Keratinocyte (primary cell): ENCODE measurements around the gene UTS2B. TPM values are rescaled to one million over a fixed set of nuclear protein-coding genes. Genes with fewer than 3 reads are reported as not detected.

ENCODE experiments used
- DNase-seq: peaks from one replicate; pipeline ENCODE4 v3.0.0-alpha.2; 2011; ENCODE audit warnings: low read depth, missing footprints, low spot score
- FAIRE-seq: peaks from 2 replicates; lab custom pipeline; 2011; peaks lifted over from hg19 to GRCh38; lab: Jason Lieb, UNC
- H2AFZ ChIP-seq: 2 replicates; pipeline ENCODE4 v1.6.0; 2012; ENCODE audit warnings: low read length, control low read depth, inconsistent platforms; ENCODE audit not compliant: control insufficient read depth
- H3K27ac ChIP-seq: 2 replicates; pipeline ENCODE4 v1.5.1; 2011; ENCODE audit warnings: low read length; ENCODE audit not compliant: control insufficient read depth, insufficient read depth
- H3K27me3 ChIP-seq: 3 replicates; pipeline ENCODE4 v1.6.0; 2011; ENCODE audit warnings: low read length; ENCODE audit not compliant: control insufficient read depth, insufficient read depth; ENCODE audit errors: extremely low read depth
- H3K36me3 ChIP-seq, 2 experiments: 2 replicates in 1 of 2; 3 replicates in 1 of 2; pipeline ENCODE4 v1.5.1; 2011; ENCODE audit warnings: low read length in 2 of 2, mild to moderate bottlenecking in 1 of 2; ENCODE audit not compliant: control insufficient read depth in 2 of 2, insufficient read depth in 2 of 2; ENCODE audit errors: extremely low read depth in 1 of 2
- H3K4me1 ChIP-seq: 3 replicates; pipeline ENCODE4 v1.5.1; 2011; ENCODE audit warnings: low read length; ENCODE audit not compliant: control insufficient read depth, insufficient read depth; ENCODE audit errors: extremely low read depth
- H3K4me2 ChIP-seq: 3 replicates; pipeline ENCODE4 v1.6.0; 2011; ENCODE audit warnings: low read depth, low read length; ENCODE audit not compliant: control insufficient read depth, insufficient read depth; ENCODE audit errors: extremely low read depth
- H3K4me3 ChIP-seq, 3 experiments: fragments of 200-600 bp in 1 of 3; sonication (generic) in 1 of 3; 2 replicates in 2 of 3; 3 replicates in 1 of 3; pipeline ENCODE4 v1.5.1; 2011 to 2016; ENCODE audit warnings: low read length in 3 of 3, mild to moderate bottlenecking in 3 of 3, control low read depth in 2 of 3, inconsistent platforms in 1 of 3, low read depth in 1 of 3, mixed read lengths in 1 of 3, mixed run types in 1 of 3, moderate library complexity in 1 of 3; ENCODE audit not compliant: control insufficient read depth in 2 of 3, insufficient read depth in 2 of 3; ENCODE audit errors: extremely low read depth in 1 of 3
- H3K79me2 ChIP-seq: 2 replicates; pipeline ENCODE4 v1.6.0; 2012; ENCODE audit warnings: low read length; ENCODE audit not compliant: control insufficient read depth, insufficient read depth
- H3K9ac ChIP-seq: 3 replicates; pipeline ENCODE4 v1.6.0; 2011; ENCODE audit warnings: low read length; ENCODE audit not compliant: control insufficient read depth, insufficient read depth; ENCODE audit errors: extremely low read depth
- H3K9me1 ChIP-seq: 3 replicates; pipeline ENCODE4 v1.6.0; 2011; ENCODE audit warnings: low read length; ENCODE audit not compliant: control insufficient read depth, insufficient read depth; ENCODE audit errors: extremely low read depth
- H3K9me3 ChIP-seq: 2 replicates; pipeline ENCODE4 v1.5.1; 2012; ENCODE audit warnings: low read depth, low read length; ENCODE audit not compliant: control insufficient read depth
- H4K20me1 ChIP-seq: 3 replicates; pipeline ENCODE4 v1.6.0; 2011; ENCODE audit warnings: low read length; ENCODE audit not compliant: control insufficient read depth, insufficient read depth; ENCODE audit errors: extremely low read depth
- CTCF ChIP-seq, 3 experiments: IDR thresholded peaks in 1 of 3; conservative IDR thresholded peaks in 1 of 3; optimal IDR thresholded peaks in 1 of 3; 2 replicates in 2 of 3; 3 replicates in 1 of 3; pipeline versions ENCODE3 to v1.5.1; 2011; ENCODE audit warnings: low read length in 3 of 3, mild to moderate bottlenecking in 3 of 3, moderate library complexity in 2 of 3, control low read depth in 1 of 3, inconsistent platforms in 1 of 3; ENCODE audit not compliant: insufficient read depth in 2 of 3; ENCODE audit errors: extremely low read depth in 1 of 3
- EZH2 ChIP-seq: IDR thresholded peaks from one replicate; pipeline ENCODE4 v1.6.1; 2012; ENCODE audit warnings: inconsistent platforms, mild to moderate bottlenecking, low read length, moderate library complexity
- dilution Hi-C: fragments of 300-500 bp; cut with MboI; formaldehyde crosslinking; loops from one replicate; pipeline ENCODE4 v1.7.0; 2020; ENCODE audit warnings: low sequenced_read_pairs; ENCODE audit not compliant: extremely low pct_ligation_motif_present
- polyA plus RNA-seq, 5 experiments: library from polyadenylated mRNA; depleted of rRNA in 3 of 5; stranded (reverse) in 3 of 5; stranded (forward) in 1 of 5; unstranded in 1 of 5; fragments of >200 nt; gene quantifications; 1 replicate in 1 of 5; 2 replicates in 3 of 5; 3 replicates in 1 of 5; pipeline versions ENCODE4 v1.2.1 to v1.2.3, GENCODE V29; 2011 to 2012; ENCODE audit warnings: missing spikeins in 2 of 5, low read depth in 1 of 5, low replicate concordance in 1 of 5

The UTS2B gene
- polyA plus RNA-seq, 1 donor (not counting 4 experiments of a cell fraction or from before 2014, with no cell fraction given) = not detected

- Histone ChIP-seq H4K20me1 (no peaks in the 10 kb centered on the region), H2AFZ (no peak overlapping the region)
- dilution Hi-C loops = no loop called here
Measured at GRCh38 chr3:191262650-191263049, 67.7 kb downstream of the UTS2B start.

GRCh38 chr3:191261304-191261638 lies 69.1 kb downstream of the UTS2B start:
- no peak overlapping the region for H3K27ac ChIP-seq
- H3K9me3 ChIP-seq = no peaks in the 10 kb centered on the region
- no peak overlapping the region for H3K4me3 ChIP-seq
- no peak for FAIRE-seq
- no peak for DNase-seq
- no peaks in the 10 kb centered on the region for H3K79me2 ChIP-seq
- no peak overlapping the region for H3K9ac ChIP-seq
- no peaks in the 10 kb centered on the region for H3K4me1 ChIP-seq
- H4K20me1 ChIP-seq = no peaks in the 10 kb centered on the region
- no peak for TF ChIP-seq EZH2
- TF ChIP-seq CTCF (optimal IDR thresholded peaks at IDR 0.05 in 1 of 3, IDR thresholded peaks at IDR 0.05 in 1 of 3, conservative IDR thresholded peaks at IDR 0.05 in 1 of 3; ENCODE audit: extremely low read depth in 1 of 3, insufficient read depth in 2 of 3, low read length in 3 of 3) = no peak
- no peaks in the 10 kb centered on the region for H3K36me3 ChIP-seq
- dilution Hi-C loops = no loop called here
- no peak overlapping the region for H2AFZ ChIP-seq
- H3K4me2 ChIP-seq = no peak overlapping the region
- no peaks in the 10 kb centered on the region for H3K27me3 ChIP-seq
- H3K9me1 ChIP-seq = no peaks in the 10 kb centered on the region

More at GRCh38 chr3:191262650-191263049, 67.7 kb downstream of the UTS2B start:
- no peak overlapping the region for H3K9ac ChIP-seq
- H3K4me3 ChIP-seq = no peak overlapping the region
- no peaks in the 10 kb centered on the region for H3K27me3 ChIP-seq
- H3K4me2 ChIP-seq = no peak overlapping the region
- H3K9me1 ChIP-seq = no peaks in the 10 kb centered on the region
- H3K9me3 ChIP-seq = no peaks in the 10 kb centered on the region
- DNase-seq = no peak
- H3K4me1 ChIP-seq = no peaks in the 10 kb centered on the region
- FAIRE-seq = no peak
- no peaks in the 10 kb centered on the region for H3K36me3 ChIP-seq
- no peaks in the 10 kb centered on the region for H3K79me2 ChIP-seq
- no peak overlapping the region for H3K27ac ChIP-seq
- no peak for TF ChIP-seq CTCF (optimal IDR thresholded peaks at IDR 0.05 in 1 of 3, IDR thresholded peaks at IDR 0.05 in 1 of 3, conservative IDR thresholded peaks at IDR 0.05 in 1 of 3; ENCODE audit: extremely low read depth in 1 of 3, insufficient read depth in 2 of 3, low read length in 3 of 3)
- TF ChIP-seq EZH2 = no peak
